Esophagus squamous epithelium (tissue), 5 donors: Measurements from ENCODE around the gene HEPH. TPM values are rescaled to one million over a fixed set of nuclear protein-coding genes. Genes with fewer than 3 reads are reported as not detected.

Source experiments
- DNase-seq: peaks from one replicate; lab custom pipeline; 2025; lab: John Stamatoyannopoulos, UW
- H3K27ac ChIP-seq, 4 donors: fragments of 200-600 bp; sonication (generic); one replicate each; pipeline ENCODE4 v1.5.1; 2016 to 2019; ENCODE audit warnings: mild to moderate bottlenecking in 1 of 4
- H3K27me3 ChIP-seq, 4 donors: fragments of 200-600 bp; sonication (generic); 1 replicate in 3 of 4; 2 replicates in 1 of 4; pipeline versions ENCODE4 v1.5.1 to v1.6.0; 2017 to 2021; ENCODE audit warnings: antibody characterized with exemption in 1 of 4
- H3K36me3 ChIP-seq, 3 donors: fragments of 200-600 bp; sonication (generic); one replicate each; pipeline ENCODE4 v1.5.1; 2016 to 2019
- H3K4me1 ChIP-seq, 3 donors: fragments of 200-600 bp; sonication (generic); one replicate each; pipeline ENCODE4 v1.5.1; 2017 to 2019
- H3K4me3 ChIP-seq, 4 donors: fragments of 200-600 bp; sonication (generic); 1 replicate in 3 of 4; 2 replicates in 1 of 4; pipeline ENCODE4 v1.5.1; 2016 to 2019; ENCODE audit warnings: mild to moderate bottlenecking in 2 of 4, moderate library complexity in 1 of 4
- H3K9me3 ChIP-seq, 3 donors: fragments of 200-600 bp; sonication (generic); one replicate each; pipeline ENCODE4 v1.5.1; 2016 to 2019
- CTCF ChIP-seq, 6 experiments: fragments of 450-650 bp in 4 of 6; fragments of 200-600 bp in 2 of 6; sonication (generic) in 2 of 6; IDR thresholded peaks; one replicate each; pipeline ENCODE4 v1.5.1; 2016 to 2019; ENCODE audit warnings: antibody characterized with exemption in 6 of 6, mild to moderate bottlenecking in 4 of 6, moderate library complexity in 4 of 6
- POLR2A ChIP-seq, 4 donors: fragments of 450-650 bp; IDR thresholded peaks; one replicate each; pipeline ENCODE4 v1.6.1; 2017; ENCODE audit warnings: antibody characterized with exemption in 4 of 4, mild to moderate bottlenecking in 4 of 4, moderate library complexity in 3 of 4
- WGBS, 2 donors: methylation state at CpG; one replicate each; pipeline ENCODE4 v1.1.5; 2018; 5-methylcytosine and 5-hydroxymethylcytosine counted together
- intact Hi-C: fragments of 100-400 bp; cut with DNase I; formaldehyde crosslinking; loops from one replicate; pipeline ENCODE4 v1.15.0; 2022
- total RNA-seq, 4 donors: library from RNA; depleted of rRNA; stranded (reverse); fragments of >200 nt; gene quantifications; one replicate each; pipeline ENCODE4 v1.1.0, GENCODE V29; 2016
- donor health status: DM: yes; HTN: yes; CAD: no.

Gene HEPH
- total RNA-seq, 4 donors from 2014 or later, result 0.76 to 11.1 (median 1.7) TPM

GRCh38 chrX:66163447-66163846, 600 bp upstream of the HEPH start:
- Histone ChIP-seq H3K27ac (no peak overlapping the region), H3K27me3 (no peaks in the 10 kb centered on the region), H3K4me1 (no peaks in the 10 kb centered on the region), H3K36me3 (no peaks in the 10 kb centered on the region), H3K4me3 (no peak overlapping the region), H3K9me3 (no peaks in the 10 kb centered on the region)
- 50 to 53% methylated on average over 1 of the region's 1 CpG for WGBS, 2 donors
- intact Hi-C loops, result no loop called here
- TF ChIP-seq POLR2A (IDR thresholded peaks at IDR 0.05) (no peak), CTCF (IDR thresholded peaks at IDR 0.05) (no peak)
- no peak for DNase-seq

GRCh38 chrX:66164470-66164869, 423 bp downstream of the HEPH start:
- no peaks in the 10 kb centered on the region for H3K36me3 ChIP-seq
- TF ChIP-seq CTCF (IDR thresholded peaks at IDR 0.05) (no peak), POLR2A (IDR thresholded peaks at IDR 0.05) (no peak)
- peak overlapping the region in 2 of 4 donors; percentile 25 to 26 for H3K27ac ChIP-seq
- no peaks in the 10 kb centered on the region for H3K27me3 ChIP-seq
- 25 to 43% methylated on average over 1 to 3 of the region's 3 CpGs for WGBS, 2 donors
- peak overlapping the region in 3 of 4 donors; percentile 30 to 50 (median 32) for H3K4me3 ChIP-seq
- H3K4me1 ChIP-seq, result no peaks in the 10 kb centered on the region
- no peaks in the 10 kb centered on the region for H3K9me3 ChIP-seq
- no peak for DNase-seq
- intact Hi-C loops, result no loop called here

- Histone ChIP-seq H3K27me3 (no peaks in the 10 kb centered on the region), H3K9me3 (no peaks in the 10 kb centered on the region), H3K36me3 (no peaks in the 10 kb centered on the region), H3K4me1 (no peaks in the 10 kb centered on the region), H3K27ac (no peak overlapping the region), H3K4me3 (peak overlapping the region in 2 of 4 donors; percentile 32 to 50)
- 31 to 50% methylated on average over 2 of the region's 2 CpGs for WGBS, 2 donors
- TF ChIP-seq CTCF (IDR thresholded peaks at IDR 0.05), result no peak
- no peak for TF ChIP-seq POLR2A (IDR thresholded peaks at IDR 0.05)
- intact Hi-C loops, result no loop called here
- no peak for DNase-seq
Measured at GRCh38 chrX:66164931-66165330, 884 bp downstream of the HEPH start.

- H3K4me1 ChIP-seq, result no peaks in the 10 kb centered on the region
- no peak overlapping the region for H3K4me3 ChIP-seq
- TF ChIP-seq POLR2A (IDR thresholded peaks at IDR 0.05) (no peak), CTCF (IDR thresholded peaks at IDR 0.05) (no peak)
- H3K9me3 ChIP-seq, result no peaks in the 10 kb centered on the region
- H3K27me3 ChIP-seq, result no peaks in the 10 kb centered on the region
- intact Hi-C loops, result no loop called here
- no peak for DNase-seq
- H3K27ac ChIP-seq, result no peak overlapping the region
- no peaks in the 10 kb centered on the region for H3K36me3 ChIP-seq
Measured at GRCh38 chrX:66166671-66167070, 2.6 kb downstream of the HEPH start.

- WGBS, 2 donors, result 45 to 52% methylated on average over 2 of the region's 2 CpGs
- no peak overlapping the region for H3K4me3 ChIP-seq
- H3K27me3 ChIP-seq, result no peaks in the 10 kb centered on the region
- H3K27ac ChIP-seq, result no peak overlapping the region
- DNase-seq, result no peak
- no peaks in the 10 kb centered on the region for H3K36me3 ChIP-seq
- TF ChIP-seq POLR2A (IDR thresholded peaks at IDR 0.05) (no peak), CTCF (IDR thresholded peaks at IDR 0.05) (no peak)
- no peaks in the 10 kb centered on the region for H3K4me1 ChIP-seq
- no peaks in the 10 kb centered on the region for H3K9me3 ChIP-seq
- intact Hi-C loops, result no loop called here
Measured at GRCh38 chrX:66167431-66167830, 3.4 kb downstream of the HEPH start.
